HG03025 (cell line): ENCODE measurements around the gene ZC3H4.
A peak's percentile ranks its signal among the peaks of the same experiment; 100 is the strongest.

Source experiments
- ATAC-seq: cut with Tn5 transposase; IDR thresholded peaks from one replicate; pipeline ENCODE4 v1.9.1; 2021; ENCODE audit warnings: mild to moderate bottlenecking, moderate library complexity; ENCODE audit not compliant: unreplicated experiment, low FRiP score

Gene ZC3H4

GRCh38 chr19:47134545-47134944, 21.0 kb upstream of the ZC3H4 start:
- no peak for ATAC-seq

- ATAC-seq = no peak
Measured at GRCh38 chr19:47133021-47133471, 19.5 kb upstream of the ZC3H4 start.

- ATAC-seq = no peak
Measured at GRCh38 chr19:47132194-47132852, 18.7 kb upstream of the ZC3H4 start.

- ATAC-seq = peak; percentile 69
Measured at GRCh38 chr19:47130589-47131227, 17.1 kb upstream of the ZC3H4 start, which contains the start of gene SAE1. Gene SAE1, plus strand, starts transcription at chr19:47130835. Its CDS starts 96 bp downstream, at chr19:47130931.

- no peak for ATAC-seq
Measured at GRCh38 chr19:47130120-47130588, 16.6 kb upstream of the ZC3H4 start.

- no peak for ATAC-seq
Measured at GRCh38 chr19:47129579-47129978, 16.0 kb upstream of the ZC3H4 start.

GRCh38 chr19:47125669-47125938, 12.0 kb upstream of the ZC3H4 start:
- no peak for ATAC-seq

- no peak for ATAC-seq
Measured at GRCh38 chr19:47124937-47125668, 11.5 kb upstream of the ZC3H4 start.

GRCh38 chr19:47123406-47123805, 9.8 kb upstream of the ZC3H4 start:
- ATAC-seq = no peak

- no peak for ATAC-seq
Measured at GRCh38 chr19:47122359-47123335, 9.1 kb upstream of the ZC3H4 start.

GRCh38 chr19:47120470-47121067, 7.0 kb upstream of the ZC3H4 start:
- ATAC-seq = no peak

GRCh38 chr19:47113850-47114651, 475 bp upstream of the ZC3H4 start:
- ATAC-seq = no peak

- ATAC-seq = peak; percentile 24
Measured at GRCh38 chr19:47112166-47112996, 1.2 kb downstream of the ZC3H4 start.

GRCh38 chr19:47111682-47112165, 1.9 kb downstream of the ZC3H4 start:
- no peak for ATAC-seq

GRCh38 chr19:47111006-47111621, 2.5 kb downstream of the ZC3H4 start:
- no peak for ATAC-seq

GRCh38 chr19:47110521-47111005, 3.0 kb downstream of the ZC3H4 start:
- ATAC-seq = no peak

- no peak for ATAC-seq
Measured at GRCh38 chr19:47109541-47110375, 3.8 kb downstream of the ZC3H4 start.
